Keratinocyte (primary cell): Measurements from ENCODE around the gene REPIN1. TPM values are rescaled to one million over a fixed set of nuclear protein-coding genes. Genes with fewer than 3 reads are reported as not detected.

Source experiments
- DNase-seq: peaks from one replicate; pipeline ENCODE4 v3.0.0-alpha.2; 2011; ENCODE audit warnings: low read depth, missing footprints, low spot score
- FAIRE-seq: peaks from 2 replicates; lab custom pipeline; 2011; peaks lifted over from hg19 to GRCh38; lab: Jason Lieb, UNC
- H2AFZ ChIP-seq: 2 replicates; pipeline ENCODE4 v1.6.0; 2012; ENCODE audit warnings: low read length, control low read depth, inconsistent platforms; ENCODE audit not compliant: control insufficient read depth
- H3K27ac ChIP-seq: 2 replicates; pipeline ENCODE4 v1.5.1; 2011; ENCODE audit warnings: low read length; ENCODE audit not compliant: control insufficient read depth, insufficient read depth
- H3K27me3 ChIP-seq: 3 replicates; pipeline ENCODE4 v1.6.0; 2011; ENCODE audit warnings: low read length; ENCODE audit not compliant: control insufficient read depth, insufficient read depth; ENCODE audit errors: extremely low read depth
- H3K36me3 ChIP-seq, 2 experiments: 2 replicates in 1 of 2; 3 replicates in 1 of 2; pipeline ENCODE4 v1.5.1; 2011; ENCODE audit warnings: low read length in 2 of 2, mild to moderate bottlenecking in 1 of 2; ENCODE audit not compliant: control insufficient read depth in 2 of 2, insufficient read depth in 2 of 2; ENCODE audit errors: extremely low read depth in 1 of 2
- H3K4me1 ChIP-seq: 3 replicates; pipeline ENCODE4 v1.5.1; 2011; ENCODE audit warnings: low read length; ENCODE audit not compliant: control insufficient read depth, insufficient read depth; ENCODE audit errors: extremely low read depth
- H3K4me2 ChIP-seq: 3 replicates; pipeline ENCODE4 v1.6.0; 2011; ENCODE audit warnings: low read depth, low read length; ENCODE audit not compliant: control insufficient read depth, insufficient read depth; ENCODE audit errors: extremely low read depth
- H3K4me3 ChIP-seq, 3 experiments: fragments of 200-600 bp in 1 of 3; sonication (generic) in 1 of 3; 2 replicates in 2 of 3; 3 replicates in 1 of 3; pipeline ENCODE4 v1.5.1; 2011 to 2016; ENCODE audit warnings: low read length in 3 of 3, mild to moderate bottlenecking in 3 of 3, control low read depth in 2 of 3, inconsistent platforms in 1 of 3, low read depth in 1 of 3, mixed read lengths in 1 of 3, mixed run types in 1 of 3, moderate library complexity in 1 of 3; ENCODE audit not compliant: control insufficient read depth in 2 of 3, insufficient read depth in 2 of 3; ENCODE audit errors: extremely low read depth in 1 of 3
- H3K79me2 ChIP-seq: 2 replicates; pipeline ENCODE4 v1.6.0; 2012; ENCODE audit warnings: low read length; ENCODE audit not compliant: control insufficient read depth, insufficient read depth
- H3K9ac ChIP-seq: 3 replicates; pipeline ENCODE4 v1.6.0; 2011; ENCODE audit warnings: low read length; ENCODE audit not compliant: control insufficient read depth, insufficient read depth; ENCODE audit errors: extremely low read depth
- H3K9me1 ChIP-seq: 3 replicates; pipeline ENCODE4 v1.6.0; 2011; ENCODE audit warnings: low read length; ENCODE audit not compliant: control insufficient read depth, insufficient read depth; ENCODE audit errors: extremely low read depth
- H3K9me3 ChIP-seq: 2 replicates; pipeline ENCODE4 v1.5.1; 2012; ENCODE audit warnings: low read depth, low read length; ENCODE audit not compliant: control insufficient read depth
- H4K20me1 ChIP-seq: 3 replicates; pipeline ENCODE4 v1.6.0; 2011; ENCODE audit warnings: low read length; ENCODE audit not compliant: control insufficient read depth, insufficient read depth; ENCODE audit errors: extremely low read depth
- CTCF ChIP-seq, 3 experiments: IDR thresholded peaks in 1 of 3; conservative IDR thresholded peaks in 1 of 3; optimal IDR thresholded peaks in 1 of 3; 2 replicates in 2 of 3; 3 replicates in 1 of 3; pipeline versions ENCODE3 to v1.5.1; 2011; ENCODE audit warnings: low read length in 3 of 3, mild to moderate bottlenecking in 3 of 3, moderate library complexity in 2 of 3, control low read depth in 1 of 3, inconsistent platforms in 1 of 3; ENCODE audit not compliant: insufficient read depth in 2 of 3; ENCODE audit errors: extremely low read depth in 1 of 3
- EZH2 ChIP-seq: IDR thresholded peaks from one replicate; pipeline ENCODE4 v1.6.1; 2012; ENCODE audit warnings: inconsistent platforms, mild to moderate bottlenecking, low read length, moderate library complexity
- dilution Hi-C: fragments of 300-500 bp; cut with MboI; formaldehyde crosslinking; loops from one replicate; pipeline ENCODE4 v1.7.0; 2020; ENCODE audit warnings: low sequenced_read_pairs; ENCODE audit not compliant: extremely low pct_ligation_motif_present
- polyA plus RNA-seq, 5 experiments: library from polyadenylated mRNA; depleted of rRNA in 3 of 5; stranded (reverse) in 3 of 5; stranded (forward) in 1 of 5; unstranded in 1 of 5; fragments of >200 nt; gene quantifications; 1 replicate in 1 of 5; 2 replicates in 3 of 5; 3 replicates in 1 of 5; pipeline versions ENCODE4 v1.2.1 to v1.2.3, GENCODE V29; 2011 to 2012; ENCODE audit warnings: missing spikeins in 2 of 5, low read depth in 1 of 5, low replicate concordance in 1 of 5

REPIN1 gene
- polyA plus RNA-seq, 1 donor (not counting 4 experiments of a cell fraction or from before 2014, with no cell fraction given) = 9.3 TPM

GRCh38 chr7:150417239-150417638 is 48.6 kb downstream of the REPIN1 start:
- Histone ChIP-seq H3K36me3 (no peaks in the 10 kb centered on the region), H3K79me2 (no peaks in the 10 kb centered on the region), H3K27ac (no peak overlapping the region), H3K9ac (no peak overlapping the region), H3K4me3 (no peak overlapping the region), H3K27me3 (no peaks in the 10 kb centered on the region), H3K9me3 (no peaks in the 10 kb centered on the region), H2AFZ (no peak overlapping the region), H4K20me1 (no peaks in the 10 kb centered on the region), H3K4me1 (no peaks in the 10 kb centered on the region), H3K9me1 (no peaks in the 10 kb centered on the region), H3K4me2 (no peak overlapping the region)
- dilution Hi-C loops = no loop called here
- no peak for DNase-seq
- no peak for TF ChIP-seq EZH2
- no peak for TF ChIP-seq CTCF (optimal IDR thresholded peaks at IDR 0.05 in 1 of 3, IDR thresholded peaks at IDR 0.05 in 1 of 3, conservative IDR thresholded peaks at IDR 0.05 in 1 of 3; ENCODE audit: extremely low read depth in 1 of 3, insufficient read depth in 2 of 3, low read length in 3 of 3)
- no peak for FAIRE-seq

- Histone ChIP-seq H3K9ac (no peak overlapping the region), H3K4me2 (no peak overlapping the region), H3K4me3 (no peak overlapping the region), H3K36me3 (no peaks in the 10 kb centered on the region), H3K9me1 (no peaks in the 10 kb centered on the region), H2AFZ (no peak overlapping the region), H3K27ac (no peak overlapping the region), H4K20me1 (no peaks in the 10 kb centered on the region), H3K79me2 (no peaks in the 10 kb centered on the region), H3K27me3 (no peaks in the 10 kb centered on the region), H3K9me3 (no peaks in the 10 kb centered on the region), H3K4me1 (no peaks in the 10 kb centered on the region)
- dilution Hi-C loops = no loop called here
- FAIRE-seq = no peak
- TF ChIP-seq CTCF (optimal IDR thresholded peaks at IDR 0.05 in 1 of 3, IDR thresholded peaks at IDR 0.05 in 1 of 3, conservative IDR thresholded peaks at IDR 0.05 in 1 of 3; ENCODE audit: extremely low read depth in 1 of 3, insufficient read depth in 2 of 3, low read length in 3 of 3) (peak in 1 of 3 experiments; percentile 6), EZH2 (no peak)
- no peak for DNase-seq
Measured at GRCh38 chr7:150417863-150418262, 49.2 kb downstream of the REPIN1 start.
